Keratinocyte (primary cell): Measurements from ENCODE around the gene LIMA1. TPM values are rescaled to one million over a fixed set of nuclear protein-coding genes. Genes with fewer than 3 reads are reported as not detected.

ENCODE experiments used
- DNase-seq: peaks from one replicate; pipeline ENCODE4 v3.0.0-alpha.2; 2011; ENCODE audit warnings: low read depth, missing footprints, low spot score
- FAIRE-seq: peaks from 2 replicates; lab custom pipeline; 2011; peaks lifted over from hg19 to GRCh38; lab: Jason Lieb, UNC
- H2AFZ ChIP-seq: 2 replicates; pipeline ENCODE4 v1.6.0; 2012; ENCODE audit warnings: low read length, control low read depth, inconsistent platforms; ENCODE audit not compliant: control insufficient read depth
- H3K27ac ChIP-seq: 2 replicates; pipeline ENCODE4 v1.5.1; 2011; ENCODE audit warnings: low read length; ENCODE audit not compliant: control insufficient read depth, insufficient read depth
- H3K27me3 ChIP-seq: 3 replicates; pipeline ENCODE4 v1.6.0; 2011; ENCODE audit warnings: low read length; ENCODE audit not compliant: control insufficient read depth, insufficient read depth; ENCODE audit errors: extremely low read depth
- H3K36me3 ChIP-seq, 2 experiments: 2 replicates in 1 of 2; 3 replicates in 1 of 2; pipeline ENCODE4 v1.5.1; 2011; ENCODE audit warnings: low read length in 2 of 2, mild to moderate bottlenecking in 1 of 2; ENCODE audit not compliant: control insufficient read depth in 2 of 2, insufficient read depth in 2 of 2; ENCODE audit errors: extremely low read depth in 1 of 2
- H3K4me1 ChIP-seq: 3 replicates; pipeline ENCODE4 v1.5.1; 2011; ENCODE audit warnings: low read length; ENCODE audit not compliant: control insufficient read depth, insufficient read depth; ENCODE audit errors: extremely low read depth
- H3K4me2 ChIP-seq: 3 replicates; pipeline ENCODE4 v1.6.0; 2011; ENCODE audit warnings: low read depth, low read length; ENCODE audit not compliant: control insufficient read depth, insufficient read depth; ENCODE audit errors: extremely low read depth
- H3K4me3 ChIP-seq, 3 experiments: fragments of 200-600 bp in 1 of 3; sonication (generic) in 1 of 3; 2 replicates in 2 of 3; 3 replicates in 1 of 3; pipeline ENCODE4 v1.5.1; 2011 to 2016; ENCODE audit warnings: low read length in 3 of 3, mild to moderate bottlenecking in 3 of 3, control low read depth in 2 of 3, inconsistent platforms in 1 of 3, low read depth in 1 of 3, mixed read lengths in 1 of 3, mixed run types in 1 of 3, moderate library complexity in 1 of 3; ENCODE audit not compliant: control insufficient read depth in 2 of 3, insufficient read depth in 2 of 3; ENCODE audit errors: extremely low read depth in 1 of 3
- H3K79me2 ChIP-seq: 2 replicates; pipeline ENCODE4 v1.6.0; 2012; ENCODE audit warnings: low read length; ENCODE audit not compliant: control insufficient read depth, insufficient read depth
- H3K9ac ChIP-seq: 3 replicates; pipeline ENCODE4 v1.6.0; 2011; ENCODE audit warnings: low read length; ENCODE audit not compliant: control insufficient read depth, insufficient read depth; ENCODE audit errors: extremely low read depth
- H3K9me1 ChIP-seq: 3 replicates; pipeline ENCODE4 v1.6.0; 2011; ENCODE audit warnings: low read length; ENCODE audit not compliant: control insufficient read depth, insufficient read depth; ENCODE audit errors: extremely low read depth
- H3K9me3 ChIP-seq: 2 replicates; pipeline ENCODE4 v1.5.1; 2012; ENCODE audit warnings: low read depth, low read length; ENCODE audit not compliant: control insufficient read depth
- H4K20me1 ChIP-seq: 3 replicates; pipeline ENCODE4 v1.6.0; 2011; ENCODE audit warnings: low read length; ENCODE audit not compliant: control insufficient read depth, insufficient read depth; ENCODE audit errors: extremely low read depth
- CTCF ChIP-seq, 3 experiments: IDR thresholded peaks in 1 of 3; conservative IDR thresholded peaks in 1 of 3; optimal IDR thresholded peaks in 1 of 3; 2 replicates in 2 of 3; 3 replicates in 1 of 3; pipeline versions ENCODE3 to v1.5.1; 2011; ENCODE audit warnings: low read length in 3 of 3, mild to moderate bottlenecking in 3 of 3, moderate library complexity in 2 of 3, control low read depth in 1 of 3, inconsistent platforms in 1 of 3; ENCODE audit not compliant: insufficient read depth in 2 of 3; ENCODE audit errors: extremely low read depth in 1 of 3
- EZH2 ChIP-seq: IDR thresholded peaks from one replicate; pipeline ENCODE4 v1.6.1; 2012; ENCODE audit warnings: inconsistent platforms, mild to moderate bottlenecking, low read length, moderate library complexity
- dilution Hi-C: fragments of 300-500 bp; cut with MboI; formaldehyde crosslinking; loops from one replicate; pipeline ENCODE4 v1.7.0; 2020; ENCODE audit warnings: low sequenced_read_pairs; ENCODE audit not compliant: extremely low pct_ligation_motif_present
- polyA plus RNA-seq, 5 experiments: library from polyadenylated mRNA; depleted of rRNA in 3 of 5; stranded (reverse) in 3 of 5; stranded (forward) in 1 of 5; unstranded in 1 of 5; fragments of >200 nt; gene quantifications; 1 replicate in 1 of 5; 2 replicates in 3 of 5; 3 replicates in 1 of 5; pipeline versions ENCODE4 v1.2.1 to v1.2.3, GENCODE V29; 2011 to 2012; ENCODE audit warnings: missing spikeins in 2 of 5, low read depth in 1 of 5, low replicate concordance in 1 of 5
- small RNA-seq, 3 experiments: library from RNA; depleted of rRNA; stranded (forward); fragments of <200 nt; gene quantifications; one replicate each; pipeline ENCODE3, GENCODE V24; 2012; ENCODE audit warnings: low read depth in 3 of 3, low replicate concordance in 1 of 3; ENCODE audit not compliant: insufficient read length in 3 of 3

The LIMA1 gene
- polyA plus RNA-seq, 1 donor (not counting 4 experiments of a cell fraction or from before 2014, with no cell fraction given), result 510 TPM

- dilution Hi-C loops, result no loop called here
- Histone ChIP-seq H3K4me3 (no peak overlapping the region), H3K9ac (no peak overlapping the region), H3K27me3 (no peaks in the 10 kb centered on the region), H3K9me1 (no peaks in the 10 kb centered on the region), H4K20me1 (no peaks in the 10 kb centered on the region), H2AFZ (no peak overlapping the region), H3K36me3 (peaks cover 15 to 30% of the 10 kb centered on the region in 2 experiments), H3K79me2 (no peaks in the 10 kb centered on the region), H3K4me2 (no peak overlapping the region), H3K4me1 (peaks cover 6% of the 10 kb centered on the region), H3K27ac (no peak overlapping the region), H3K9me3 (no peaks in the 10 kb centered on the region)
- TF ChIP-seq EZH2, result no peak
- TF ChIP-seq CTCF (optimal IDR thresholded peaks at IDR 0.05 in 1 of 3, IDR thresholded peaks at IDR 0.05 in 1 of 3, conservative IDR thresholded peaks at IDR 0.05 in 1 of 3; ENCODE audit: extremely low read depth in 1 of 3, insufficient read depth in 2 of 3, low read length in 3 of 3), result no peak
- peak; percentile 17 for FAIRE-seq
- no peak for DNase-seq
Observed at GRCh38 chr12:50127546-50127945, 155.8 kb downstream of the LIMA1 start.

Small RNA genes lying within 50 kb of the gene (small RNA-seq; reads per million reads assigned to genes)
- gene MIR1293, result 10.5 to 192 (median 81.3) reads per million in 3 experiments
- 0 reads per million in 3 experiments for gene RNU6-1093P

Other genes with a start within 250 kb of the LIMA1 start
- 5.7 to 8.3 TPM (median 5.7 TPM) in 3 replicates for gene ASIC1, start 225.9 kb downstream of the LIMA1 start, polyA plus RNA-seq
- gene SMARCD1, start 198.2 kb downstream of the LIMA1 start, polyA plus RNA-seq, result 48.8 to 91.5 TPM (median 56.6 TPM) in 3 replicates
- gene GPD1, start 179.5 kb downstream of the LIMA1 start, polyA plus RNA-seq, result 0.13 to 0.22 TPM (median 0.17 TPM) in 3 replicates
- gene COX14, start 171.3 kb downstream of the LIMA1 start, polyA plus RNA-seq, result 62.5 to 139 TPM (median 96.6 TPM) in 3 replicates
- 50.6 to 72.3 TPM (median 61.4 TPM) in 3 replicates for gene CERS5, start 116.2 kb downstream of the LIMA1 start, polyA plus RNA-seq
- gene FAM186A, start 113.1 kb upstream of the LIMA1 start, polyA plus RNA-seq, result not detected in 3 replicates
- 20.5 to 33.2 TPM (median 29.7 TPM) in 3 replicates for gene LARP4, start 117.4 kb upstream of the LIMA1 start, polyA plus RNA-seq
- gene DIP2B, start 221.5 kb upstream of the LIMA1 start, polyA plus RNA-seq, result 29.7 to 30.2 TPM (median 30.2 TPM) in 3 replicates